Mesenchymal stem cell (in vitro differentiated cells and primary cell): ENCODE results near the gene PPFIA4.

Experiments
- DNase-seq: peaks from one replicate; pipeline ENCODE4 v3.0.0-alpha.2; 2013
- H2AFZ ChIP-seq: one replicate; pipeline ENCODE4 v1.6.1; 2013; ENCODE audit warnings: low read depth, mild to moderate bottlenecking, control low read depth, inconsistent platforms, low read length, moderate library complexity
- H2AK5ac ChIP-seq: 2 replicates; pipeline ENCODE4 v1.6.1; 2013; ENCODE audit warnings: low read length, moderate library complexity, mild to moderate bottlenecking, inconsistent platforms; ENCODE audit not compliant: severe bottlenecking
- H2BK120ac ChIP-seq: one replicate; pipeline ENCODE4 v1.6.1; 2013; ENCODE audit warnings: low read depth, mild to moderate bottlenecking, inconsistent platforms, low read length, moderate library complexity
- H2BK12ac ChIP-seq, 2 experiments: one replicate each; pipeline ENCODE4 v1.6.1; 2013; ENCODE audit warnings: inconsistent platforms in 2 of 2, low read length in 2 of 2, mild to moderate bottlenecking in 2 of 2, moderate library complexity in 2 of 2, control low read depth in 1 of 2
- H2BK15ac ChIP-seq: one replicate; pipeline ENCODE4 v1.6.1; 2013; ENCODE audit warnings: mild to moderate bottlenecking, low read depth, inconsistent platforms; ENCODE audit not compliant: poor library complexity, severe bottlenecking
- H2BK5ac ChIP-seq: 2 replicates; pipeline ENCODE4 v1.6.1; 2013; ENCODE audit warnings: low read depth, mild to moderate bottlenecking, low read length, control low read depth, inconsistent platforms; ENCODE audit not compliant: poor library complexity, severe bottlenecking
- H3K14ac ChIP-seq, 2 experiments: one replicate each; pipeline ENCODE4 v1.6.1; 2013; ENCODE audit warnings: inconsistent platforms in 2 of 2, low read length in 2 of 2, control low read depth in 1 of 2, mild to moderate bottlenecking in 1 of 2, moderate library complexity in 1 of 2
- H3K18ac ChIP-seq, 2 experiments: one replicate each; pipeline ENCODE4 v1.6.1; 2013; ENCODE audit warnings: inconsistent platforms in 2 of 2, low read length in 2 of 2, control low read depth in 1 of 2, low read depth in 1 of 2, mild to moderate bottlenecking in 1 of 2
- H3K23ac ChIP-seq, 2 experiments: one replicate each; pipeline ENCODE4 v1.6.1; 2013; ENCODE audit warnings: inconsistent platforms in 2 of 2, low read length in 2 of 2, mild to moderate bottlenecking in 2 of 2, moderate library complexity in 2 of 2, control low read depth in 1 of 2
- H3K27ac ChIP-seq: 2 replicates; pipeline ENCODE4 v1.5.1; 2013; ENCODE audit warnings: mild to moderate bottlenecking, moderate library complexity, low read length, control low read depth, inconsistent platforms; ENCODE audit not compliant: poor library complexity, severe bottlenecking
- H3K27me3 ChIP-seq, 2 experiments: 2 replicates each; pipeline versions ENCODE4 v1.6.1 to v1.7.0; 2013; ENCODE audit warnings: low read length in 2 of 2, mild to moderate bottlenecking in 2 of 2, moderate library complexity in 2 of 2, control low read depth in 1 of 2, inconsistent platforms in 1 of 2; ENCODE audit not compliant: control insufficient read depth in 1 of 2, insufficient read depth in 1 of 2
- H3K36me3 ChIP-seq, 2 experiments: 2 replicates each; pipeline versions ENCODE4 v1.6.1 to v1.7.0; 2013; ENCODE audit warnings: low read length in 2 of 2, control low read depth in 1 of 2, inconsistent platforms in 1 of 2, low read depth in 1 of 2, mild to moderate bottlenecking in 1 of 2; ENCODE audit not compliant: insufficient read depth in 2 of 2, control insufficient read depth in 1 of 2
- H3K4ac ChIP-seq, 2 experiments: one replicate each; pipeline ENCODE4 v1.6.1; 2013; ENCODE audit warnings: inconsistent platforms in 2 of 2, low read length in 2 of 2, mild to moderate bottlenecking in 2 of 2, moderate library complexity in 2 of 2, control low read depth in 1 of 2, low read depth in 1 of 2
- H3K4me1 ChIP-seq: 2 replicates; pipeline ENCODE4 v1.6.1; 2013; ENCODE audit warnings: low read depth, low read length, control low read depth; ENCODE audit not compliant: control insufficient read depth, insufficient read depth
- H3K4me2 ChIP-seq: 2 replicates; pipeline ENCODE4 v1.6.1; 2013; ENCODE audit warnings: low read length, mild to moderate bottlenecking, inconsistent platforms; ENCODE audit not compliant: poor library complexity, severe bottlenecking
- H3K4me3 ChIP-seq, 2 experiments: 2 replicates each; pipeline versions ENCODE4 v1.5.1 to v1.7.0; 2013; ENCODE audit warnings: low read length in 2 of 2, mild to moderate bottlenecking in 2 of 2, control low read depth in 1 of 2, low read depth in 1 of 2; ENCODE audit not compliant: insufficient read depth in 1 of 2
- H3K79me1 ChIP-seq: replicated peaks from 2 replicates; pipeline ENCODE4 v1.6.1; 2013; ENCODE audit warnings: mild to moderate bottlenecking, control low read depth, low read length, inconsistent platforms; ENCODE audit not compliant: poor library complexity, severe bottlenecking
- H3K9ac ChIP-seq: 2 replicates; pipeline ENCODE4 v1.7.0; 2013; ENCODE audit warnings: mild to moderate bottlenecking, low read length, moderate library complexity
- H3K9me3 ChIP-seq: 2 replicates; pipeline ENCODE4 v1.7.0; 2013; ENCODE audit warnings: mild to moderate bottlenecking, low read length; ENCODE audit not compliant: control insufficient read depth
- H4K8ac ChIP-seq: one replicate; pipeline ENCODE4 v1.6.1; 2013; ENCODE audit warnings: inconsistent platforms, mild to moderate bottlenecking, low read length, moderate library complexity
- H4K91ac ChIP-seq: one replicate; pipeline ENCODE4 v1.6.1; 2013; ENCODE audit warnings: mild to moderate bottlenecking, low read length, inconsistent platforms
- WGBS: methylation state at CpG from one replicate; pipeline ENCODE4 v1.1.7; 2013; ENCODE audit warnings: mixed read lengths; 5-methylcytosine and 5-hydroxymethylcytosine counted together

The PPFIA4 gene

DNA sequence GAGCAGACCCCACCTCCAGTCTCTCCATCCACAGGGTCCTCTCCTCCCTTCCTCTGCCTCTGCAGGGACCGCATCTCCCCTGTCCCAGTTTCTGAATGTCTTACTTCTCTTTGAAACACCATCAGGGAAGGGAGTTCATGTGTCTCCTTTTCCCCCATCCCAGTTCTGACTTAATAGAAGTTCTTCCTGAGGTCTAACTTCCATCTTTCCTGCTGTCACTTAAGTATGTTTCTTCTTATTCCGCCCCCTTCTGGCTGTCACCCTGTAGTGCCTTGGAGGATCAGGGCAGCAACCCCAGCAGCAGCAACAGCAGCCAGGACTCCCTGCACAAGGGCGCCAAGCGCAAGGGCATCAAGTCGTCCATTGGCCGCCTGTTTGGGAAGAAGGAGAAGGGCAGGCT lies 30.2 kb downstream of the PPFIA4 start:
- Histone ChIP-seq H3K9me3 (no peaks in the 10 kb centered on the region), H2AFZ (no peak overlapping the region), H3K27ac (no peak overlapping the region), H3K4ac (no peak overlapping the region), H3K9ac (no peak overlapping the region), H3K27me3 (peaks cover 25 to 81% of the 10 kb centered on the region in 2 experiments), H3K4me1 (peaks cover 8% of the 10 kb centered on the region), H3K36me3 (peaks cover 0 to 60% of the 10 kb centered on the region in 2 experiments), H2BK120ac (no peak overlapping the region), H4K91ac (no peak overlapping the region), H3K4me3 (no peak overlapping the region), H3K18ac (no peak overlapping the region), H2BK12ac (no peak overlapping the region), H3K23ac (no peak overlapping the region), H3K14ac (no peak overlapping the region), H3K79me1 (no peaks in the 10 kb centered on the region), H2AK5ac (no peak overlapping the region), H2BK5ac (no peak overlapping the region), H2BK15ac (no peak overlapping the region), H3K4me2 (no peak overlapping the region), H4K8ac (no peak overlapping the region)
- 89% methylated on average over 6 of the region's 6 CpGs for WGBS
- DNase-seq, result no peak

DNA sequence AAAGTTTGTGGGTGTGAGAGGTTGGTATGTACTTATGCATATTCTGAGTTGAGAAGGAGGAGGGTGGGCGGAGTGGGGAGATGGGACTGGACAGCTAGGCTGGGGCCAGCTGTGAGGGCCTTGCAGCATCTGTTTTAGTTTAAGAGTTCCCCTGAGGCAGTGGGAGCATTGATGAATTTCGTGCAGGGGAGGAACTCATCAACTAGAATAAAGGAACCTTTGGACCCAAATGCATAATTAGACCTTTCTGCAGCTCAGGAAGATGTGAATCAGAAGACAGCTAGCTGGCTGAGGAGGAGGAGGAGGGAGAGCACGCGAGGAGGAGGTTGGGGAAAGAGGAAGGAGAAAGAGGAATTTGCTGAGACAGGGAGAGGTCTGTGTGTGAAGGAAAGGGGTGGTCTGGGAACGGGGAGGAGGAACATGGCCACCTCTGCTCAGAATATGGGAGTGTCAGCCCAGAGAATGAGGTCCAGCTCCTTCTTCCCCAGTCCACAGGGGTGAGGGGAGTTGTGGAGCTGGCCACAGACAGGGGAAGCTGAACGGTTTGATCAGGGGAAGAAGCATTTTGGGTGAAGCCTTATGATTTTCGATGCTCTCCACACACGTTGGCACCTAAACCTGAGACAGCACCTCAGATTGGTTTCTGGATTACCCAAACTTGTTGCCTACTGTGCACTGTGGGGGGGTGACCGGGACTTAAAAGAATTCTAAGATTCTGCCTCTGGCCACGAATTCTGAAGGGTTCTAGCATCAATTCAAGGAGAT lies 31.8 kb downstream of the PPFIA4 start:
- WGBS, result 68% methylated on average over 10 of the region's 10 CpGs
- H3K14ac ChIP-seq, result no peak overlapping the region
- no peak overlapping the region for H3K18ac ChIP-seq
- H3K36me3 ChIP-seq, result peaks cover 0 to 64% of the 10 kb centered on the region in 2 experiments
- H3K4me3 ChIP-seq, result no peak overlapping the region
- no peak overlapping the region for H2BK5ac ChIP-seq
- H3K9ac ChIP-seq, result no peak overlapping the region
- H3K27ac ChIP-seq, result no peak overlapping the region
- no peaks in the 10 kb centered on the region for H3K79me1 ChIP-seq
- no peak overlapping the region for H4K91ac ChIP-seq
- no peak overlapping the region for H3K4me2 ChIP-seq
- H4K8ac ChIP-seq, result no peak overlapping the region
- no peak overlapping the region for H2BK15ac ChIP-seq
- H3K4ac ChIP-seq, result no peak overlapping the region
- H2BK120ac ChIP-seq, result no peak overlapping the region
- no peak overlapping the region for H2AK5ac ChIP-seq
- H2BK12ac ChIP-seq, result no peak overlapping the region
- H3K9me3 ChIP-seq, result no peaks in the 10 kb centered on the region
- no peak for DNase-seq
- H3K27me3 ChIP-seq, result peaks cover 17 to 69% of the 10 kb centered on the region in 2 experiments
- peaks cover 4% of the 10 kb centered on the region for H3K4me1 ChIP-seq
- H3K23ac ChIP-seq, result no peak overlapping the region
- H2AFZ ChIP-seq, result no peak overlapping the region

- DNase-seq, result no peak
- 79% methylated on average over 1 of the region's 1 CpG for WGBS
- H3K4me3 ChIP-seq, result no peak overlapping the region
- no peak overlapping the region for H2BK5ac ChIP-seq
- no peak overlapping the region for H2AFZ ChIP-seq
- no peak overlapping the region for H3K4ac ChIP-seq
- no peak overlapping the region for H3K14ac ChIP-seq
- H4K8ac ChIP-seq, result no peak overlapping the region
- peaks cover 0 to 65% of the 10 kb centered on the region in 2 experiments for H3K36me3 ChIP-seq
- no peak overlapping the region for H2AK5ac ChIP-seq
- no peak overlapping the region for H2BK15ac ChIP-seq
- H3K23ac ChIP-seq, result no peak overlapping the region
- H3K27me3 ChIP-seq, result peaks cover 17 to 68% of the 10 kb centered on the region in 2 experiments
- no peak overlapping the region for H3K27ac ChIP-seq
- H3K4me1 ChIP-seq, result peaks cover 6% of the 10 kb centered on the region
- no peak overlapping the region for H3K4me2 ChIP-seq
- no peaks in the 10 kb centered on the region for H3K9me3 ChIP-seq
- no peak overlapping the region for H2BK12ac ChIP-seq
- H2BK120ac ChIP-seq, result no peak overlapping the region
- no peak overlapping the region for H3K9ac ChIP-seq
- H3K18ac ChIP-seq, result no peak overlapping the region
- no peak overlapping the region for H4K91ac ChIP-seq
- no peaks in the 10 kb centered on the region for H3K79me1 ChIP-seq
Measured at GRCh38 chr1:203058676-203058935, 32.3 kb downstream of the PPFIA4 start.

- Histone ChIP-seq H2BK120ac (no peak overlapping the region), H3K23ac (no peak overlapping the region), H2BK15ac (no peak overlapping the region), H3K4me3 (no peak overlapping the region), H3K14ac (no peak overlapping the region), H3K27ac (no peak overlapping the region), H3K4ac (no peak overlapping the region), H3K4me2 (no peak overlapping the region), H3K36me3 (peaks cover 0 to 64% of the 10 kb centered on the region in 2 experiments), H3K27me3 (peaks cover 17 to 68% of the 10 kb centered on the region in 2 experiments), H3K4me1 (peaks cover 6% of the 10 kb centered on the region), H4K8ac (no peak overlapping the region), H3K9me3 (no peaks in the 10 kb centered on the region), H3K18ac (no peak overlapping the region), H3K9ac (no peak overlapping the region), H2AK5ac (no peak overlapping the region), H2AFZ (no peak overlapping the region), H2BK5ac (no peak overlapping the region), H3K79me1 (no peaks in the 10 kb centered on the region), H2BK12ac (no peak overlapping the region), H4K91ac (no peak overlapping the region)
- 87% methylated on average over 2 of the region's 2 CpGs for WGBS
- no peak for DNase-seq
Measured at GRCh38 chr1:203059485-203059884, 33.2 kb downstream of the PPFIA4 start.
